ENCODE measurements around the gene MORN3.

DNA sequence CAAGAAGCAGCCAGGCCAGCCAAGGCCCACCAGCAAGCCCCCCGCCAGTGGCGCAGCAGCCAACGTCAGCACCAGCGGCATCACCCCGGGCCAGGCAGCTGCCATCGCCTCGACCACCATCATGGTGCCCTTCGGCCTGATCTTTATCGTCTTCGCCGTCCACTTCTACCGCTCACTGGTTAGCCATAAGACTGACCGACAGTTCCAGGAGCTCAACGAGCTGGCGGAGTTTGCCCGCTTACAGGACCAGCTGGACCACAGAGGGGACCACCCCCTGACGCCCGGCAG lies 28.2 kb downstream of the MORN3 start:
- TF ChIP-seq POLR2A (IDR thresholded peaks at IDR 0.05; ENCODE audit: low read length) (no peak), ZSCAN20 (CRISPR knock-in tag; IDR thresholded peaks at IDR 0.05) (no peak), NPAS2 (CRISPR knock-in tag; IDR thresholded peaks at IDR 0.05; ENCODE audit: borderline replicate concordance) (no peak), ZFP36 (IDR thresholded peaks at IDR 0.05; ENCODE audit: borderline replicate concordance, partially characterized antibody) (no peak), BHLHE40 (IDR thresholded peaks at IDR 0.05; ENCODE audit: low read depth, low read length) (no peak), EP300 (IDR thresholded peaks at IDR 0.05) (no peak), POLR2AphosphoS2 (conservative IDR thresholded peaks at IDR 0.05; ENCODE audit: low read length) (no peak), GATA3 (IDR thresholded peaks at IDR 0.05; ENCODE audit: borderline replicate concordance) (no peak), RAD21 (conservative IDR thresholded peaks at IDR 0.05 in 1 of 2, IDR thresholded peaks at IDR 0.05 in 1 of 2) (no peak)
- TF ChIP-seq, protein P1, sequence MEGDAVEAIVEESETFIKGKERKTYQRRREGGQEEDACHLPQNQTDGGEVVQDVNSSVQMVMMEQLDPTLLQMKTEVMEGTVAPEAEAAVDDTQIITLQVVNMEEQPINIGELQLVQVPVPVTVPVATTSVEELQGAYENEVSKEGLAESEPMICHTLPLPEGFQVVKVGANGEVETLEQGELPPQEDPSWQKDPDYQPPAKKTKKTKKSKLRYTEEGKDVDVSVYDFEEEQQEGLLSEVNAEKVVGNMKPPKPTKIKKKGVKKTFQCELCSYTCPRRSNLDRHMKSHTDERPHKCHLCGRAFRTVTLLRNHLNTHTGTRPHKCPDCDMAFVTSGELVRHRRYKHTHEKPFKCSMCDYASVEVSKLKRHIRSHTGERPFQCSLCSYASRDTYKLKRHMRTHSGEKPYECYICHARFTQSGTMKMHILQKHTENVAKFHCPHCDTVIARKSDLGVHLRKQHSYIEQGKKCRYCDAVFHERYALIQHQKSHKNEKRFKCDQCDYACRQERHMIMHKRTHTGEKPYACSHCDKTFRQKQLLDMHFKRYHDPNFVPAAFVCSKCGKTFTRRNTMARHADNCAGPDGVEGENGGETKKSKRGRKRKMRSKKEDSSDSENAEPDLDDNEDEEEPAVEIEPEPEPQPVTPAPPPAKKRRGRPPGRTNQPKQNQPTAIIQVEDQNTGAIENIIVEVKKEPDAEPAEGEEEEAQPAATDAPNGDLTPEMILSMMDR (IDR thresholded peaks at IDR 0.05): no peak
- TF ChIP-seq, protein P2, sequence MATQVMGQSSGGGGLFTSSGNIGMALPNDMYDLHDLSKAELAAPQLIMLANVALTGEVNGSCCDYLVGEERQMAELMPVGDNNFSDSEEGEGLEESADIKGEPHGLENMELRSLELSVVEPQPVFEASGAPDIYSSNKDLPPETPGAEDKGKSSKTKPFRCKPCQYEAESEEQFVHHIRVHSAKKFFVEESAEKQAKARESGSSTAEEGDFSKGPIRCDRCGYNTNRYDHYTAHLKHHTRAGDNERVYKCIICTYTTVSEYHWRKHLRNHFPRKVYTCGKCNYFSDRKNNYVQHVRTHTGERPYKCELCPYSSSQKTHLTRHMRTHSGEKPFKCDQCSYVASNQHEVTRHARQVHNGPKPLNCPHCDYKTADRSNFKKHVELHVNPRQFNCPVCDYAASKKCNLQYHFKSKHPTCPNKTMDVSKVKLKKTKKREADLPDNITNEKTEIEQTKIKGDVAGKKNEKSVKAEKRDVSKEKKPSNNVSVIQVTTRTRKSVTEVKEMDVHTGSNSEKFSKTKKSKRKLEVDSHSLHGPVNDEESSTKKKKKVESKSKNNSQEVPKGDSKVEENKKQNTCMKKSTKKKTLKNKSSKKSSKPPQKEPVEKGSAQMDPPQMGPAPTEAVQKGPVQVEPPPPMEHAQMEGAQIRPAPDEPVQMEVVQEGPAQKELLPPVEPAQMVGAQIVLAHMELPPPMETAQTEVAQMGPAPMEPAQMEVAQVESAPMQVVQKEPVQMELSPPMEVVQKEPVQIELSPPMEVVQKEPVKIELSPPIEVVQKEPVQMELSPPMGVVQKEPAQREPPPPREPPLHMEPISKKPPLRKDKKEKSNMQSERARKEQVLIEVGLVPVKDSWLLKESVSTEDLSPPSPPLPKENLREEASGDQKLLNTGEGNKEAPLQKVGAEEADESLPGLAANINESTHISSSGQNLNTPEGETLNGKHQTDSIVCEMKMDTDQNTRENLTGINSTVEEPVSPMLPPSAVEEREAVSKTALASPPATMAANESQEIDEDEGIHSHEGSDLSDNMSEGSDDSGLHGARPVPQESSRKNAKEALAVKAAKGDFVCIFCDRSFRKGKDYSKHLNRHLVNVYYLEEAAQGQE (IDR thresholded peaks at IDR 0.05): no peak
